SU-DHL-6 (cell line): ENCODE data around the gene GOT1.

Experiments
- EZH2phosphoT487 ChIP-seq: fragments of 200-600 bp; sonication (generic), shearing (Covaris generic); conservative IDR thresholded peaks from 2 replicates; pipeline ENCODE4 v1.6.1; 2018; ENCODE audit warnings: mild to moderate bottlenecking, antibody characterized with exemption, low read length, moderate library complexity, mixed read lengths
- TF ChIP-seq, protein P1 (sequence below): fragments of 200-600 bp; sonication (generic); IDR thresholded peaks from one replicate; pipeline ENCODE4 v1.5.1; 2017; ENCODE audit warnings: antibody characterized with exemption, mild to moderate bottlenecking, low read length, moderate library complexity; ENCODE audit not compliant: insufficient read depth, poor library complexity, severe bottlenecking

DNA sequence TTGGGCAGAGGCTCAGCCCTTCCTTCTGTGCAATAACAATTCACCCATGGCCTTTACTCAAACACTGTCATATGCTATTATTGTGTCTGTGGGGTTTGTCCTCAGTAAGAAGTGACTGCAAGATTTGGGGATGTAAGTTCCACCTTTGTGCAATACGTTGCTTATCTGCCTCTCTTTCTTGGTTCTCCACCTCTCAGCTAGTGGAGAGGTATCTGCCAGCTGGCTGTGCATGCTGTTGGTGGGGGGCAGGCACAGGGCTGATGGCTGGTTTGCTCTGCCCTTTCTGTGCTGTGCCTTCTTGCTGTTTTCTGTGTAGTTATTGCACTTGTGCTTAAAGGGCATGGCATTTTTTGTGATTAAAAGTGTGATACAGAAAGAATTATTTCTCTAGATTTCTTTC is 65.1 kb downstream of the GOT1 start:
- TF ChIP-seq, protein P1, sequence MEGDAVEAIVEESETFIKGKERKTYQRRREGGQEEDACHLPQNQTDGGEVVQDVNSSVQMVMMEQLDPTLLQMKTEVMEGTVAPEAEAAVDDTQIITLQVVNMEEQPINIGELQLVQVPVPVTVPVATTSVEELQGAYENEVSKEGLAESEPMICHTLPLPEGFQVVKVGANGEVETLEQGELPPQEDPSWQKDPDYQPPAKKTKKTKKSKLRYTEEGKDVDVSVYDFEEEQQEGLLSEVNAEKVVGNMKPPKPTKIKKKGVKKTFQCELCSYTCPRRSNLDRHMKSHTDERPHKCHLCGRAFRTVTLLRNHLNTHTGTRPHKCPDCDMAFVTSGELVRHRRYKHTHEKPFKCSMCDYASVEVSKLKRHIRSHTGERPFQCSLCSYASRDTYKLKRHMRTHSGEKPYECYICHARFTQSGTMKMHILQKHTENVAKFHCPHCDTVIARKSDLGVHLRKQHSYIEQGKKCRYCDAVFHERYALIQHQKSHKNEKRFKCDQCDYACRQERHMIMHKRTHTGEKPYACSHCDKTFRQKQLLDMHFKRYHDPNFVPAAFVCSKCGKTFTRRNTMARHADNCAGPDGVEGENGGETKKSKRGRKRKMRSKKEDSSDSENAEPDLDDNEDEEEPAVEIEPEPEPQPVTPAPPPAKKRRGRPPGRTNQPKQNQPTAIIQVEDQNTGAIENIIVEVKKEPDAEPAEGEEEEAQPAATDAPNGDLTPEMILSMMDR, result no peak
- no peak for TF ChIP-seq EZH2phosphoT487
